NK-92 (cell line): ENCODE measurements around the gene C10orf95.

Source experiments
- DNase-seq: peaks from one replicate; lab custom pipeline; 2025; ENCODE audit not compliant: unreplicated experiment; lab: John Stamatoyannopoulos, UW

C10orf95 gene

DNA sequence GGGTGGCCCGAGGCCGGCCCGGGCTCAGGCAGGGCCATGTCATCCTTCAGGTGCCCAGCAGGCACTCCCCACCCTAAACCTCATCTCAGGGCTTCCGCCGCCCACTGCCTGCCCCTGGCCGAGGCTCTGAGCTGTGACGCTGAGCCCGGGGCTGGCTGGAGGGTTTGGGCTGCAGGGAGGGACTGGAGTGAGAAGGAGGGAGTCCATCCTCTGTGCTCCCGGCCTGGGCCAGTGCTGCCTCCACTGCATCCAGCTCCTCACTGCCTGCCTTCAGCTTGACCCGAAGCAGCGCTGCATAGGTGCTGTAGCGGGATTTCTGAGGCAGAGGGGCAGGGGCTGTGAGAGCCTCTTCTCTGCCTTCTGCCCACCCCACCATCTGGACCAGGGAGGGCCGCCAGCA lies 48.2 kb downstream of the C10orf95 start:
- no peak for DNase-seq

DNA sequence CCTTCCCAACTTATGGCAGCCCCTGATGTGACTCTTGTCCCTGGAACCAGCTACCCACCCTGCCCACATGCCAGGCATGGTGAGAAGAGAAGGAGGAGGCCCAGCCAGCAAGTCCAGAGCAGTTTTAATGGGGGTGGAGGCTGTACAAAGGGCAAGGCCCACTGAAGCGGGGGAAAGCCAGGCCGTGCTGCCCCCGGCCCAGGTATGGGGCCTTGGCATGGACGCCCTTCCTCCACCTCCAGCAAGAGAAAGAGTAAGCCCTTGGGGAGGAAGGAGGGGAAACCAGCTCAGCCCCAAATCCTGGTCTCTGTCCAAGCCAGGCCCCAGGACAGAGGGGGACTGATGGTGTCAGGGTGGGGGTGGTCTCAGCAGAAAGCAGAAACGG lies 48.8 kb downstream of the C10orf95 start:
- no peak for DNase-seq

DNA sequence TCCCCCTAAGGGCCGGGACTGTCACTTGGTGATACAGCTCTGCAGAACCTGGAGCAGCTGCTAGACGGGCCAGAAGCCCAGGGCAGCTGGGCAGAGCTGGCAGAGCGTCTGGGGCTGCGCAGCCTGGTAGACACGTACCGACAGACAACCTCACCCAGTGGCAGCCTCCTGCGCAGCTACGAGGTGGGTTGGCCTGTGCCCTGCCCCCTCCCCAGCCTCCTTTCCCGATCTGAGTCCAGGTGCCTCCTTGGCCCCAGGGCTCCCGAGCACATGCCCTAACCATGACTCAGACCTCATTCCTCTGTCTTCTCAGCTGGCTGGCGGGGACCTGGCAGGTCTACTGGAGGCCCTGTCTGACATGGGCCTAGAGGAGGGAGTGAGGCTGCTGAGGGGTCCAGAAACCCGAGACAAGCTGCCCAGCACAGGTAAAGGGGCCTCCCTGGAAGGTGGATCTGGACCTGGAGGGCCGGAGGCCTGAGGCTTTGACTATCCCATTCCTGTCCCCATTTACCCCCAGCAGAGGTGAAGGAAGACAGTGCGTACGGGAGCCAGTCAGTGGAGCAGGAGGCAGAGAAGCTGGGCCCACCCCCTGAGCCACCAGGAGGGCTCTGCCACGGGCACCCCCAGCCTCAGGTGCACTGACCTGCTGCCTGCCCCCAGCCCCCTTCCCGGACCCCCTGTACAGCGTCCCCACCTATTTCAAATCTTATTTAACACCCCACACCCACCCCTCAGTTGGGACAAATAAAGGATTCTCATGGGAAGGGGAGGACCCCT lies 49.4 kb downstream of the C10orf95 start:
- no peak for DNase-seq

DNA sequence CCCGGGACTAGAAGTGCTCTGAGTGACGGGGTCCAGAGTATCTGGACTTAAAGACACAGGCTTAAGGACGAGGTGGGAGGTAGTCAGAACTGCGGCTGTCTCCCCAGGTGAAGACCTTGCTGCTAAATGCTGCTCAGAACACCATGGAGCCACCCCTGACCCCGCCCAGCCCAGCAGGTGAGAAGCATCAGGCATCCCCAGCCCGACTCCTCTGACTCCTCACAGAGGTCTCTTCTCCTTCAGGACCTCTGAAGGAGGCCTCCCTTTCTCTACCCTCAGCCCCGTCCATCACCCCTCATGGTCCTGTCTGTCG lies 50.0 kb downstream of the C10orf95 start:
- DNase-seq, result no peak

DNA sequence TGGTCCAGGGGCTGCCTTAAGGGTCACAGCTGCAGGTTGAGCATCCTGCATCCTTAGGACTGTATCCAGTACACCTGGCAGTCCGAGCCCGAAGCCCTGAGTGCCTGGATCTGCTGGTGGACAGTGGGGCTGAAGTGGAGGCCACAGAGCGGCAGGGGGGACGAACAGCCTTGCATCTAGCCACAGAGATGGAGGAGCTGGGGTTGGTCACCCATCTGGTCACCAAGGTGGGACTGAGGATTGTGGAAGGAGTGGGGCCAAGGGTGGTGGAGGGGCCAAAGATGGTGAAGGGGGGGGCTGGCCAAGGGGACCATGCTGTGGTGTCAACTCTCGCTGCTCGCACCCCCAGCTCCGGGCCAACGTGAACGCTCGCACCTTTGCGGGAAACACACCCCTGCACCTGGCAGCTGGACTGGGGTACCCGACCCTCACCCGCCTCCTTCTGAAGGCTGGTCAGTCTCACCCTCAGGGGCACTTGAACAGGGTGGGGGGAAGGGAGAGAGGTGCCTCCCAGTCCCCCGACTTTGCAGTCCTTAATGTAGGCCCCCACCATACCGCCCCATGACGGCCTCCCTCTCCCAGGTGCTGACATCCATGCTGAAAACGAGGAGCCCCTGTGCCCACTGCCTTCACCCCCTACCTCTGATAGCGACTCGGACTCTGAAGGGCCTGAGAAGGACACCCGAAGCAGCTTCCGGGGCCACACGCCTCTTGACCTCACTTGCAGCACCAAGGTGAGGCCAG lies 50.6 kb downstream of the C10orf95 start:
- no peak for DNase-seq

DNA sequence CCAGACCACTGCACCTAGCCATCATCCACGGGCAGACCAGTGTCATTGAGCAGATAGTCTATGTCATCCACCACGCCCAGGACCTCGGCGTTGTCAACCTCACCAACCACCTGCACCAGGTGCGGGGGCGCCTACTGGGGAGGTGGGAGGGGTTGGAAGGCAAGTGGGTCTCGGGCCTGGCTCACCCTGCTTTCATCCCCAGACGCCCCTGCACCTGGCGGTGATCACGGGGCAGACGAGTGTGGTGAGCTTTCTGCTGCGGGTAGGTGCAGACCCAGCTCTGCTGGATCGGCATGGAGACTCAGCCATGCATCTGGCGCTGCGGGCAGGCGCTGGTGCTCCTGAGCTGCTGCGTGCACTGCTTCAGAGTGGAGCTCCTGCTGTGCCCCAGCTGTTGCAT lies 51.3 kb downstream of the C10orf95 start:
- no peak for DNase-seq
